SK-MEL-5 (cell line): Measurements from ENCODE around the gene SEMA5A. TPM values are rescaled to one million over a fixed set of nuclear protein-coding genes. Genes with fewer than 3 reads are reported as not detected.

Source experiments
- DNase-seq: peaks from one replicate; pipeline ENCODE4 v3.0.0-alpha.2; 2016; ENCODE audit warnings: low read depth, low spot score
- in situ Hi-C: cut with HindIII; loops from 2 replicates; pipeline ENCODE4 v1.10.0; 2016; ENCODE audit warnings: low sequenced_read_pairs, high pct_unique_total_duplicates, low pct_unique_long_range_greater_than_20kb
- total RNA-seq: library from RNA; depleted of rRNA; stranded (reverse); fragments of >200 nt; shearing (Covaris generic); gene quantifications from 2 replicates; pipeline ENCODE4 v1.2.3, GENCODE V29; 2014

SEMA5A gene
- total RNA-seq, 1 experiment from 2014 or later, result 38.1 TPM

DNA sequence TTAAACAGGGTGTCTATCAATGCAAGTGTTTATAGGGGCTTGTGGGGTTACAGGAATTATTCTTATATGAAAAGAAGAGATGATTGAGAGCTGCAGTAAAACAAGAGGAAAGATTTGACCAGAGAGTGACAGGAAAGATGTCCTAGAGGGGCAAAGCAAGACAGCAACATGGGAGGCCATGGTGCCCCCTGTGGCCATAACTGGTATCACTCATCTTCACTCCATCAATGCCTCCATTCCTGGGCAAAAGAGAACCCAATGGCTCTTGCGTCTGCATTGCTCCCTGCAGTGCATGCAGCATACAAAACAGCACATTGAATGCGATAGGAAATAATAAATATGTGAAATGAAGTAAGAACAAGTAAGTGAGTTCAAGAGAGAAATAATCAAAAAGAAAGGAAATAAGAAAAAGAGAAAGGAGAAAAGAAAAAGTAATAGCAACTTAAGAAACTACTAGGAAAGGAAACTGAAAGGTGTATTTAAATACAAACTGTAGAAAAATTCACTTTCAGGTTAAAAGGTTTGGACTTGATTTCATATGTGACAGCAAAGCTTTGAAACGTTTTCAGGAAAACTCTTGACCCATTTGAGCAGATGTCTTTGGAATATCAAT, 206.6 kb downstream of the SEMA5A start:
- DNase-seq, result peak; percentile 48
- in situ Hi-C loops, result no loop called here

DNA sequence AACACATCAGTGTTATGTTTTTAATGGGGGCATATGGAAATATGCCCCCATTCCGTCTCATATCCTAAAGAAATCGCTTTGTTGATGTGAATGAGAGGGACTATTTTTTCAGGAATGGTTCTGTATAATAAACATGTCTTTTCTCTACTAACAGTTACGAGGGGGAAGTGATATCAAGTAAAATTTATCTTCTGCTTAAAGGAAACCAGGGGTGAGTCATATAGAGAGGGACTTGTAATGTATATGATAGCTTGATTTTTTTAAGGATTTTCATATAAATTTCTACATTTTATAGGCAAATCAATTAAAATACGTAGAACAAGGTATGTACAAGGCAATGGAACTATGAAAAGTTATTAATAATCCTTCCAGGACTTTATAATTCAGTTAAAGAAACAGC, 207.1 kb downstream of the SEMA5A start:
- in situ Hi-C loops, result no loop called here
- no peak for DNase-seq

DNA sequence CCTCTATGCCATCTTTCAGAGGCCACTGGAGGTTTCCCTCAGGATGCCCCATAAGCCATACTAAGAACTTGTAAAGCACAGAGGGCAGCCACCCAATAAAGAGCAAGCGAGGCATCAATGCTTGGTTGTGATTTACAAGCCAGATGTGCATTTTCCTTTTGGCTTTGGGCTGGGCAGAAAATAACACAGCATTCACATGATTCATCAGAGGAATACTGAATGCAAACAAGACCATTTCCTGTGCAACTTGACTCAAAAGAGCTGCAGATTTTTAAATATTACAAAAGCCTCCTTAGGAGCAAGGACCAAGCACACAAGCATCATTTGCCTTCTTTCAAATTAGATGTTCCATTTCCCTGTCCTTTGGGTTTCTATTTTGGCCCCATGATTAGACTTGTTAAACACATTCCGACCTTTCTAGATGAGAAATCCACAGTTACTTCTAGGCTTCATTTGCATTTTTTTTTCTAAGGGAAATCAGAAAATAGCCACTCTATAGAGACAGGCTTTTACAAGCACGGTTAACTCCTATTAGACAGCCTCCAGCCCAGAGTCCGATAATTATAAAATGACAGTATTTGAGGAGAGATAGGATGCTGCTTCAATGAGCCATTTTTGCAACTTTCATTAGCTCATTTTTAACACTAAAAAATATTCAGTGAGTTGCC, 207.8 kb downstream of the SEMA5A start:
- peak; percentile 43 for DNase-seq
- in situ Hi-C loops, result no loop called here

DNA sequence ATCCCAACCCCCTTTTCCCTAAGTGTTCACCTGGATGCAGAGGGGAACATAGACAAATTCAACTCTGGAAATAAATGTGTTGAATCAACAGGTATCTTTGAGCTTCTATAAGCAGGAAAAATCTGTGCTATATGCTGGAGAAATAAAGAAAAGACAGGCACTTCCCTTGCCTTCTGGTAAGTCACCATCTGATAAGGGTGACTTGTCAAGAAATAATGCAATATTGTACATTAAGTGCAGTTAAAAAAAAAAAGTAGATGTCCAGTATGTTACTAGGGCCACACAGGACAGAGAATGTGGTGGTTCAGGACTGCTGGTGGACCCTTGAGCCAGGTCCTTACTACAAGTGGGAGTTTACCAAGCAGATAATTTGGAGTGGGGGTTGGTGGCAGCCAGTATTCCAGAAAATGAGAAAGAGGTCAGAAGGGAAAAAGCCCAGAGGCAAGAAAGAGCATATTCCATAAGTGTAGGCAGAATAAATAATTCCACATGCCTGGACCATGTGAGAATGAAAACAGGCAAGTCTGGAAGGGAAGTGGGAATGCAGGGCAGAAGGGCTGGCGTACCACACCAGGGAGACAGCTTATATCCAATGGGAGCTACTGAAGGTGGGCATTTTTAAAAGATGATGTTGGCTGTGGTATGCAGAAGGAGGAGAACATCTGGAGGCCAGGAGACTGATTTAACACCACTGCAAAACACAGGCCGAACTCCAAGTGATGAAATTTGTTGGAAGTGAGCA, 209.9 kb downstream of the SEMA5A start:
- in situ Hi-C loops, result no loop called here
- no peak for DNase-seq

DNA sequence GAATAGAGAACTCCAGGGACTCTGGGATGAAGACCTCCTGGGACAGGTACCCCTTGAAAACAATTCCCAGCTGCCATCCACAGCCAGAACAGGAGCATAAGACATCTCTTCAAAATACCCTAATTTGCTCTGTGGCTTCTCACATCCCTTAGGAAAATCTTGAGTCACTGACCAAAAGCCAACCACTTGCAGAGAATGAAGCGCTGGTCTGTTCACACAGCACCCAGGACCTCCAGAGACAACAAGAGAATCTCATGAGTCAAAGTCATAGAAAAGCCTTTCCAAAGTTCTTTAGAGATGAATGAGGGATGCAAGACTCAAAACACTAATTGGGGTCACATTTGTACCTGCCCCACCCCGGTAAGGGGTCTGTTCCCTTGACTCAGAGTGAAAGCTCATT, 210.6 kb downstream of the SEMA5A start:
- in situ Hi-C loops, result no loop called here

DNA sequence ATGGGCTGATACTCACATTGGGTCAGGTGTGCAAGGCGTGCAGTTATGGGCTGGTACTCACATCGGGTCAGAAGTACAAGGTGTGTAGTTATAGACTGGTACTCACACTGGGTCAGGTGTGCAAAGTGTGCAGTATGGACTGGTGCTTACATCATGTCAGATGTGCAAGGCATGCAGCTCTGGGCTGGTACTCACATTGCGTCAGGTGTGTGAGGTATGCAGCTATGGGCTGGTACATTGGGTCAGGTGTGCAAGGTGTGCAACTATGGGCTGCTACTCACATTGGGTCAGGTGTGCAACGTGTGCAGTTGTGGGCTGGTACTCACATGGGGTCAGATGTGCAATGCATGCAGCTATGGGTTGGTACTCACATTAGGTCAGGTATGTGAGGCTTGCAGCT, 213.8 kb downstream of the SEMA5A start:
- in situ Hi-C loops, result no loop called here
- no peak for DNase-seq

More for the DNA sequence above, 210.6 kb downstream of the SEMA5A start:
- no peak for DNase-seq

DNA sequence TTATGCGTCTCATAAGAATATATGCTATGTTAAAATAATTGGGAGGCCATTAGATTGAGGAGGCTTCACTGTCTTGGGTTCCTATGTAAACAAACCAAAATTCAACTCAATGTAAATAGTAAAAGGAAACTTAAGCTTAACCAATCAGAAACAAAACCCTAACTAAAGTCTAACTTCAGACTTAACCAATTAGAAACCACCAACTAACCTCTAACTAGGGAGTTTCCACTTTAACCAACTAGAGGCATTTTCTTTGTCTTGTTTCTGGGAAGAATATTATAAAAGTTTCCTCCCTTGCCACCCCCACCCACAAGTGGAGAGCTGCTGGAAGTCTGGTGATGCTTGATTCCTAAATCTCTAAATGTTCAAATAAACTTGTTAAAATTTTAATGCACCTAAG, 214.5 kb downstream of the SEMA5A start:
- in situ Hi-C loops, result no loop called here
- no peak for DNase-seq

DNA sequence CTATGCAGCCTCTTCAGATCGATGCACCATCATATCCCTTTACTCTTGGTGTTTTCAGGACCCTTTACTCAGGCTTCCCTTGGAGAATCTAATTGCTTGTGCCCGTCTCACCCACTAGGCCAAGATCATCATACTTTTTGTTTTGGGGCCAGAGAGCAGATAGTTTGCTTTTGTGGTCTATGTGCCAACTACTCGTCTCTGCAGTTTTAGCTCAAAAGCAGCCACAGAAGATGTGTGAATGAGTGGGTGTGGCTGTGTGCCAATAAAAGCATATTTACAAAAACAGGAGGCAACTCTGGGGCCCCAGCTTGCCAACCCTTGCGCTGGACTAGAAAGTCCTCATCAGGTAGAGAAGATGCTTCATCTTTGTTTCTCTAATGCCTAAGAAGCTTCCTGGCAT, 216.8 kb downstream of the SEMA5A start:
- in situ Hi-C loops, result no loop called here
- no peak for DNase-seq

DNA sequence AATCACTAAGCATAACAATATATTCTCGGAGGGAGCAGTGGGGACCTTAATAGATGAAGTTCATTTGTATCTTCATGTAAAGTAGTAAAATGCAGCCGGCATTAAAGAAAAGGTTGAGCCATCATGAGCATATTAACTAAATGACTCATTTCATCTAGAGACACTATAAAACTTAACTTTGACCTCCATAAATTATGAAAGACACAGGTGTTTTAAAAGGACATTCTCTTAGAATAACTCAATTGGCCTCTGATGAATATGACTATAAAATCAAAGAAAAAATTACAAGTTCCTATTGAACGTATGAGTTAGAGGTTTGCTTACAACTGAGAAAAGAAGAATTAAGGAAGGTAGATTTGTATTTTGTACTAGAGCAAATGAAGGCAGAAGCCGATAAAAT, 220.3 kb downstream of the SEMA5A start:
- no peak for DNase-seq
- in situ Hi-C loops, result no loop called here

DNA sequence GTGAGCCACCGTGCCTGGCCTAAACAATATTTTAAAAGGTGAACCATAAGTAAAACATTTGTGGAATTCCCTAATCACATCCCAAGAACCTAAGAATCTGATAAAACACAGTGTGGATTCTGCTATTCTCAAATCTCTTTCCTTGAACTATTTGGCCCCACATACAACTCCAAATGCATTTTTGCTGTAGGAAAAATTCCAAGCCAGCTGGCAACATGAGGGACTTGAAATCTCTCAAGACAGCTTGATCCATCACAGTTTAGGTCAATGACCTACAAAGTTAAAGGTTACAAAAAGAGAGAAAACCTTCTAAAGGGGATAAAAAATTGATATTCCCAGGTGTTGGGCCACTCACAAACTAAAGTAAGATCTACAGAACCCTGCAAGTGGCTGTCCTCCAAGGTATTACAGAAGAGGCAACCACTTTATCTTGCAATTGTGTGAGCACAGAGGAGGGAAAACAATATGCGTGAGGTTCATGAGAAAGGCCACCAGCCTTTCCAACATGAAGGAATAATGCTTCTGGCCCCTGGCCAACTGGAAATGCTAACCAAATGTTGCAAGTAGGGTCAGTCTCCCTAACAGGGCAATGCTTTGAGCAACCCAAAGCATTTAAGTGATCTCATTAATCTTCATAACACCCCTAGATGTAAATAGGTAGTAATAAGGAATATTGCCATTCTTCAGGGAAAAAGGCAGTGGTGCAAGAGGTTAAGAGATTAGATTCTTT, 221.4 kb downstream of the SEMA5A start:
- DNase-seq, result no peak
- in situ Hi-C loops, result no loop called here

DNA sequence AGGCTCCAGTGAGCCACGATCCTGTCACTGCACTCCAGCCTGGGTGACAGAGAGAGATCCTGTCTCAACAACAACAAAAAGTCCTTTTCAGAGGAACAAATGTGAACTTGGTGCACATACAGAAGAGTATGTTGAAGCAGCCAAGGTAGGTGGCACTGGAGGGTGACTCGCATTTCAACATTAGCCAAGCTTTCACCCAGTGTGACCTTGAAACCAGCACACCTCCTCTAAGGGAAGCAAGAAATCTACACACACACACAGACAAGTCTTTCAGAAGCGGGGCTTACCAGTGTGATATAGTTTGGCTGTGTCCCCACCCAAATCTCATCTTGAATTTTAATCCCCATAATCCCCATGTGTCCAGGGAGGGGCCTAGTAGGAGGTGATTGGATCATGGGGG, 225.2 kb downstream of the SEMA5A start:
- no peak for DNase-seq
- in situ Hi-C loops, result no loop called here

DNA sequence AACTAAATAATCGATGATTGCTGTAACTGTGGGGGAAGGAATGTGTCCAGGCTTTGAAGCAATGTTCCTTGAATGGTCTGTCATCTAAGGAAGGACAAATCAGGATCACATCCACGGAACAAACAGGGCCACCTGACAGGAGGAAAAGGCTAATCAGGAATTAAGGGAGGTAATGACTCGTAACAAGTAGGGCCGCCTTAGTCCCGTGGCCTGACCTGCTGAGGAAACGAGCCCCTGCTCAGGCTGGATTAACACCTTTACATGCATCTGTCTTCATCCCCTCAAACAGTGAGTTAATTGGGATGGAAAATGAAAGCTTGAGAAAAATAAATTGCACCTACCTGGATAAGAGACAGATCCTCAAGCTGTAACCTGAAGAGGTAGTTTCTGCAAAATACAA, 227.8 kb downstream of the SEMA5A start:
- in situ Hi-C loops, result no loop called here

DNA sequence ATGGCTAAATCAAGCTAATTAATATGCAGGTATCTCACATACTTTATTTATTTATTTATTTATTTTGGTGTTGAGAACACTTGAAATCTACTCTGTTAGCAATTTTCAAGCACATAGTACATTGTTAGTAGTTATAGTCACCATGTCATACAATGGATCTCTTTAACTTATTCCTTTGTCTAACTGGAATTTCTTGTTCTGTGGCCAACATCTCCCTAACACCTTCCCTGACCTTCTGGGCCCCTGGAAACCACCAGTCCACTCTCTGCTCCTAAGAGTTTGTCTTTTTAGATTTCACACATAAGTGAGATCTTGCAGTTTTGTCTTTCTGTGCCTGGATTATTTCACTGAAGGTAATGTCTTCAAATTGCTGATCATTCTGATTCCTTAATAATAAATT, 229.1 kb downstream of the SEMA5A start:
- in situ Hi-C loops, result no loop called here
- no peak for DNase-seq

More for the DNA sequence above, 227.8 kb downstream of the SEMA5A start:
- no peak for DNase-seq

DNA sequence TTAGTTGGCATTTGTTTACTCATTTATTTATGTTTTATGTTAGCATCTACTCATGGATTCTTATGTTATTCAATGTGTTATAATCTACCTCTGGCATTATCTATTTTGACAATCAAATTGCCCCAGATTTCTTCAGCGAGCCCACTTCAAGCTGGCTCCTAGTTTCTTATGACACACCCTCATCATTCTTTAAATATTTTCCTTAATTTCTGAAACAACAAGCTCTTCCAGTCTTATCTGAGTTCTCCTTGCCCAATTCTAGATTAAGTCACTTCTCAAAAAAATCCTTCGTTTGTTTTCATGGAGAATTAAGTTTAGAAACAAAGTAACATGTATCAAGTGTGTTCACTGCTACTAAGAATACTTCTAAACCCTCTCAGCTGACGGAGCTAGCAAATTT, 229.8 kb downstream of the SEMA5A start:
- no peak for DNase-seq
- in situ Hi-C loops, result no loop called here

DNA sequence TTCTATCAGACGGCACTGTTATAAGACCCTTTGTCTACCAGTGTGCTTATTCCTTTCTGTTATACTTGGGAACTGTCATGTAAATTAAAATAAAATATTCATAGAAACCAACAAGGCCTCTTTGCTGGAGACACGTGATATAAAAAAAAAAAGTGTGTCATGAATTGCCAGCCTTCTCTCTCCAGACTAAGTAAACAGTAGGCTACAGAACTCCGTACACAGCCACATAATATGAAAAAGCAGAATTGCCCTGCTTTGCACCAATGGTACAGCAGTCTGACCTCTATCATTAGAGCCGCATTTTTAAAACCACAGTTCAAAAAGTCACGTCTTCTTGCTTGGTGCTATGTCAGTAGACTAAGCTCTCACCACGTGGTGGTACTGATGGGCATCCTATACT, 231.3 kb downstream of the SEMA5A start:
- no peak for DNase-seq
- in situ Hi-C loops, result no loop called here

DNA sequence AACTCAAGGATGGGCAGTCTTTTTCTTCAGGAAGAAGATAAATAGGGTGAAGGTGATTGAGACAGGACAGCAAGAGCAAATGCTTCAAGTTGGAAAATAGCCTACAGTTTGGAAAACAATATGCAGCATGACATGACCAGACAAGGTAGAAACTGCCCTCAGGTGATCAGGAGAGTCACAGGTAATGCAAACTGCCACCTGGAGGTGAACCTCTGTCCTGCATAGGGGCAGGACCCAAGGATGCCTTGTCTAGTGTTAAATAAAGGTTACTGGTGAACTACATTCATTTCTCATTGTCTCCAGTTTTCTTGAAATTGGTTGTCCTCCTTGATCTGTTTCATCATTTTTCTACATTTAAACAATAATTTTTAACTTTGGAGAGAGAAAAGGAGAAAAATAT, 232.1 kb downstream of the SEMA5A start:
- in situ Hi-C loops, result no loop called here
- DNase-seq, result no peak

DNA sequence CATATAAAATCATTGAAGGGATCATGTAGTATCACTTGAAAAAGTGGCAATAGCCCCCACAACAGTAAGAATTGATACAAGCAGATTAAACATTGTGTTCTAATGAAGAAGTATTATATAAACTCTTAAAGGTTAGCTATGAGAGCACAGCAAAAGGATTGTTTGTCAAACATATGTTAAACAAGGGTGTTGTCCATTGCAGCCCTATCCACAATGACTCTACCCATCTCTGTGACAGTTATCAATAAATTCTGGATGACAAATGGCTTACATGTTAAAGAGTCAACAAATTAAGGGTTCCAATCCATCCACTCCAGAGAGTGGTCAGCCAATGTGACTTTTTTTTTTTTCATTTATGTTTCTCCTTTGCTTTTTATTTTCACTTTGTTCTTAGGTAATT, 238.7 kb downstream of the SEMA5A start:
- no peak for DNase-seq
- in situ Hi-C loops, result no loop called here

DNA sequence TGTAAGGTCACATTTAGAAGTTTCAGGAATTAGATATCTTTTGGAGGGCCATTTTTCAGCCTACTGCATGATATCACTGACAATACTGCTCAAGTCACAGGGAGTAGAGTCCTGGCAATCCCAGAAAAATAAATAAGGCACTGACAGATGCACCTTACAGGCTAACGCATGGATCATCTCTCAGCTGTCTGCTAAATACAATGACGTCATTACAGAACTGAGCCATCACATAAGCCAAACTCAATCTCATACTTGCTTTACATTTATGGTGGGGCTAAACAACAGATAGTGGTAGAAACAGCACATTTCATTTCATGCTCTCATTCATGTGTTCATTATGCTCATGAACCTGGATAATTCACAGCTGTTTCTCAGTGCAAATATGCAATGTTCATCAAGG, 243.7 kb downstream of the SEMA5A start:
- in situ Hi-C loops, result no loop called here
- DNase-seq, result no peak
